HL-60 (cell line): ENCODE measurements around the gene LURAP1L.

Experiments used
- DNase-seq, 2 experiments: peaks; one replicate each; pipeline ENCODE4 v3.0.0-alpha.2; 2010 to 2020; ENCODE audit warnings: low read depth in 1 of 2, low spot score in 1 of 2
- H3K27ac ChIP-seq: fragments of 250-450 bp; sonication (Bioruptor Pico); replicated peaks from 2 replicates; pipeline ENCODE4 v1.5.1; 2020; ENCODE audit warnings: mild to moderate bottlenecking, moderate library complexity
- H3K27me3 ChIP-seq: fragments of 250-450 bp; sonication (Bioruptor Pico); 2 replicates; pipeline ENCODE4 v1.5.1; 2021; ENCODE audit warnings: mild to moderate bottlenecking, moderate library complexity; ENCODE audit not compliant: insufficient read depth, poor library complexity, severe bottlenecking
- H3K4me3 ChIP-seq: replicated peaks from 2 replicates; pipeline ENCODE4 v1.5.1; 2011; ENCODE audit warnings: mild to moderate bottlenecking, control low read depth, low read length; ENCODE audit not compliant: insufficient read depth
- CTCF ChIP-seq: IDR thresholded peaks from one replicate; pipeline ENCODE4 v1.5.1; 2011; ENCODE audit warnings: low read length, control low read depth, inconsistent platforms; ENCODE audit not compliant: insufficient read depth
- GABPA ChIP-seq: IDR thresholded peaks from 2 replicates; pipeline ENCODE4 v1.6.1; 2012; ENCODE audit warnings: low read depth
- POLR2AphosphoS5 ChIP-seq: IDR thresholded peaks from 2 replicates; pipeline ENCODE4 v1.6.1; 2012; ENCODE audit warnings: low read depth
- REST ChIP-seq: IDR thresholded peaks from 2 replicates; pipeline ENCODE4 v1.6.1; 2012; ENCODE audit warnings: low read depth; ENCODE audit not compliant: insufficient replicate concordance
- SPI1 ChIP-seq: IDR thresholded peaks from 2 replicates; pipeline ENCODE4 v1.6.1; 2012; ENCODE audit warnings: low read depth, mild to moderate bottlenecking, borderline replicate concordance

LURAP1L gene

GRCh38 chr9:12797037-12797436, 22.2 kb downstream of the LURAP1L start:
- no peak overlapping the region for H3K27ac ChIP-seq
- TF ChIP-seq SPI1 (no peak), GABPA (no peak), CTCF (no peak), POLR2AphosphoS5 (no peak), REST (no peak)
- DNase-seq, result no peak

GRCh38 chr9:12798066-12798770, 23.4 kb downstream of the LURAP1L start:
- no peak for DNase-seq
- TF ChIP-seq REST (no peak), SPI1 (no peak), CTCF (no peak), POLR2AphosphoS5 (no peak), GABPA (no peak)
- Histone ChIP-seq H3K27me3 (no peaks in the 10 kb centered on the region), H3K27ac (no peak overlapping the region), H3K4me3 (no peak overlapping the region)

More at GRCh38 chr9:12797037-12797436, 22.2 kb downstream of the LURAP1L start:
- no peaks in the 10 kb centered on the region for H3K27me3 ChIP-seq
- no peak overlapping the region for H3K4me3 ChIP-seq

DNA sequence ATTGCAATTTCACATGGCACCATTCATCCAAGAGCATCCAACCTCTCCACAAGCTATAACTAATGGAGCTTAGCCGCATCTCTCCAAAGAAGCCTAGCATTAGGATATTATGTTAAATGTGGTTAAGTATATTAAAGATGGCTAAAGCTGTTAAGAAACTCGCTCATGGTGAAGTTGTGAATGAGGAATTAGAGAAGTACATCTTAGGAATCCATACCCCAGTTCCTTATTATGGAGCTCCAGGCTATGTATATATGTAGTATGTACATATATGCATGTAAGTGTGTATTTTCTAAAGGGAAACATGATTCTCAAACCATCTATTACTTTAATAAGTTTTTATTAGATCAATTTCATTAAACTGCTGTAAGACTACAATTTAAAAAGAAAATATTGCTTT, 26.4 kb downstream of the LURAP1L start:
- H3K4me3 ChIP-seq, result no peak overlapping the region
- no peaks in the 10 kb centered on the region for H3K27me3 ChIP-seq
- no peak overlapping the region for H3K27ac ChIP-seq
- no peak for DNase-seq
- TF ChIP-seq POLR2AphosphoS5 (no peak), SPI1 (no peak), GABPA (no peak), CTCF (no peak), REST (no peak)
